T-helper 22 cell (primary cell): ENCODE measurements around the gene PIK3C3.

Experiments
- DNase-seq: peaks from one replicate; pipeline ENCODE4 v3.0.0-alpha.2; 2020; ENCODE audit warnings: low read depth

PIK3C3 gene

GRCh38 chr18:42131066-42131929 lies 176.3 kb downstream of the PIK3C3 start:
- no peak for DNase-seq

GRCh38 chr18:42131930-42132244 lies 176.9 kb downstream of the PIK3C3 start:
- no peak for DNase-seq
